PC-3 (cell line): ENCODE results near the gene KCNC1. TPM values are rescaled to one million over a fixed set of nuclear protein-coding genes. Genes with fewer than 3 reads are reported as not detected.

Experiments
- ATAC-seq: fragments of 200-7000 bp; cut with Tn5 transposase; 2 replicates; pipeline ENCODE4 v1.9.1; 2020; ENCODE audit warnings: mild to moderate bottlenecking, moderate library complexity
- BruUV-seq: library from RNA; stranded (reverse); fragments of 400-500 nt; replicated peaks from 2 replicates; lab custom pipeline; 2021; lab: Mats Ljungman, UMichigan
- CTCF ChIA-PET: fragments of 300-600 bp; sonication (Branson Sonifier 250); formaldehyde crosslinking; loops from one replicate; lab custom pipeline; 2022; ENCODE audit warnings: antibody characterized with exemption; lab: Charles Lee
- POLR2A ChIA-PET: fragments of 300-600 bp; sonication (Branson Sonifier 250); formaldehyde crosslinking; loops from one replicate; lab custom pipeline; 2022; ENCODE audit warnings: antibody characterized with exemption; ENCODE audit not compliant: unreplicated experiment; lab: Charles Lee
- DNase-seq: peaks from one replicate; pipeline ENCODE4 v3.0.0-alpha.2; 2015
- H2AFZ ChIP-seq: fragments of 300-600 bp; sonication (generic); 2 replicates; pipeline ENCODE4 v1.6.0; 2016; ENCODE audit warnings: antibody characterized with exemption, low read length
- H3F3A ChIP-seq: fragments of 300-600 bp; sonication (generic); one replicate; pipeline ENCODE4 v1.6.0; 2017; ENCODE audit warnings: antibody characterized with exemption, low read length, control low read depth, mild to moderate bottlenecking; ENCODE audit not compliant: unreplicated experiment
- H3K27ac ChIP-seq: fragments of 300-600 bp; sonication (generic); 2 replicates; pipeline ENCODE4 v1.5.1; 2016; ENCODE audit warnings: mild to moderate bottlenecking, low read length
- H3K27me3 ChIP-seq: fragments of 300-600 bp; sonication (generic); 2 replicates; pipeline ENCODE4 v1.6.1; 2016; ENCODE audit warnings: low read length, mixed read lengths
- H3K36me3 ChIP-seq: fragments of 300-600 bp; sonication (generic); 2 replicates; pipeline ENCODE4 v1.6.1; 2016; ENCODE audit warnings: low read depth, mixed run types, low read length, mixed read lengths
- H3K4me1 ChIP-seq: fragments of 300-600 bp; sonication (generic); 2 replicates; pipeline ENCODE4 v1.5.1; 2016; ENCODE audit warnings: low read length; ENCODE audit not compliant: insufficient read depth
- H3K4me2 ChIP-seq: fragments of 300-600 bp; sonication (generic); 2 replicates; pipeline ENCODE4 v1.6.0; 2016; ENCODE audit warnings: low read length
- H3K4me3 ChIP-seq: fragments of 300-600 bp; sonication (generic); 2 replicates; pipeline ENCODE4 v1.5.1; 2016; ENCODE audit warnings: mild to moderate bottlenecking, low read length, mixed read lengths
- H3K79me2 ChIP-seq: fragments of 300-600 bp; sonication (generic); 2 replicates; pipeline ENCODE4 v1.6.1; 2017; ENCODE audit warnings: low read length, mixed read lengths
- H3K9ac ChIP-seq: fragments of 300-600 bp; sonication (generic); 2 replicates; pipeline ENCODE4 v1.6.0; 2016; ENCODE audit warnings: mild to moderate bottlenecking, low read length
- H3K9me2 ChIP-seq: fragments of 300-600 bp; sonication (generic); replicated peaks from 2 replicates; pipeline ENCODE4 v1.6.1; 2016; ENCODE audit warnings: mixed run types, low read length, mixed read lengths
- H3K9me3 ChIP-seq: fragments of 300-600 bp; sonication (generic); 2 replicates; pipeline ENCODE4 v1.6.1; 2016; ENCODE audit warnings: low read length, mixed read lengths
- H4K20me1 ChIP-seq: fragments of 300-600 bp; sonication (generic); 2 replicates; pipeline ENCODE4 v1.6.1; 2016; ENCODE audit warnings: low read length, mixed read lengths
- EZH2 ChIP-seq: fragments of 300-600 bp; sonication (generic); IDR thresholded peaks from one replicate; pipeline ENCODE4 v1.6.1; 2017; ENCODE audit warnings: antibody characterized with exemption, mild to moderate bottlenecking, low read length; ENCODE audit not compliant: unreplicated experiment
- EZH2phosphoT487 ChIP-seq: fragments of 300-600 bp; sonication (generic); IDR thresholded peaks from 2 replicates; pipeline ENCODE4 v1.6.1; 2018; ENCODE audit warnings: mild to moderate bottlenecking, antibody characterized with exemption, low read length, borderline replicate concordance
- intact Hi-C: fragments of 100-400 bp; cut with micrococcal nuclease; formaldehyde crosslinking; loops from 2 replicates; pipeline ENCODE4 v1.9.0; 2023
- total RNA-seq: library from RNA; depleted of rRNA; stranded (reverse); fragments of >200 nt; gene quantifications from 2 replicates; pipeline ENCODE4 v1.2.3, GENCODE V29; 2014
- TF ChIP-seq, protein P1 (sequence below): fragments of 300-600 bp; sonication (generic); conservative IDR thresholded peaks from 2 replicates; pipeline ENCODE4 v1.5.1; 2017; ENCODE audit warnings: antibody characterized with exemption, low read depth, mild to moderate bottlenecking, low read length

The KCNC1 gene
- total RNA-seq, 1 experiment from 2014 or later, result not detected

DNA sequence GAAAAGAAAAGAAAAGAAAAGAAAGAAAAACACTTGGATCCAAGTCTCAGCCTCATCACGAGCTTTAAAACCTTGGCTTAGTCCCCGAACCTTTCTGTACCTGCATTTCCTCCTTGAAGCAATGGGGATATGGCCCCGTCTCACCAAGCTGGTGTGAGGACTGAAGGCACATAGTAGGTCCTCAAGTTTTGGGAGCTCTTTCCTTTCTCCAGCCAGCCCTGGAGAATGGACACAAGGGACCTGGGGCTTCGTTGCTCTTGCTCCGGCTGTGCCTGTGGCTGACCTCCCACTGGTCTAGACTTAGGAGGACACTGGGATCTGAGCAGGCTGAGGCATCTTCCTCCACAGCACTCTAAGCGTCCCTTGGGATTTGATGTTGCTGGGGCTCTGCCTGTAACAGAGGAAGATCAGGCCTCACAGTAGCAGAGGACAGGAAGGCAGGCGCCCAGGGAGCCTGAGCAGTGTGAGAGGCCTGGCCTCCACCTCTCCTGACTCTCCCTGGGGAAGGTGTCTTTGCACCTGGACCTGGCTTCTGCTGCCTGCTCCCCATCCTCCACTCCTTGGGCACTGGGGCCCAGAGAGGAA is 32.8 kb downstream of the KCNC1 start:
- POLR2A ChIA-PET, result no interaction called here
- BruUV-seq, result no TSS peak
- no peaks in the 10 kb centered on the region for H3K36me3 ChIP-seq
- CTCF ChIA-PET, result no interaction called here
- no peaks in the 10 kb centered on the region for H4K20me1 ChIP-seq
- intact Hi-C loops, result no loop called here
- H3K4me3 ChIP-seq, result no peak overlapping the region
- H3K9ac ChIP-seq, result no peak overlapping the region
- DNase-seq (no peak), ATAC-seq (no peak)
- TF ChIP-seq, protein P1, sequence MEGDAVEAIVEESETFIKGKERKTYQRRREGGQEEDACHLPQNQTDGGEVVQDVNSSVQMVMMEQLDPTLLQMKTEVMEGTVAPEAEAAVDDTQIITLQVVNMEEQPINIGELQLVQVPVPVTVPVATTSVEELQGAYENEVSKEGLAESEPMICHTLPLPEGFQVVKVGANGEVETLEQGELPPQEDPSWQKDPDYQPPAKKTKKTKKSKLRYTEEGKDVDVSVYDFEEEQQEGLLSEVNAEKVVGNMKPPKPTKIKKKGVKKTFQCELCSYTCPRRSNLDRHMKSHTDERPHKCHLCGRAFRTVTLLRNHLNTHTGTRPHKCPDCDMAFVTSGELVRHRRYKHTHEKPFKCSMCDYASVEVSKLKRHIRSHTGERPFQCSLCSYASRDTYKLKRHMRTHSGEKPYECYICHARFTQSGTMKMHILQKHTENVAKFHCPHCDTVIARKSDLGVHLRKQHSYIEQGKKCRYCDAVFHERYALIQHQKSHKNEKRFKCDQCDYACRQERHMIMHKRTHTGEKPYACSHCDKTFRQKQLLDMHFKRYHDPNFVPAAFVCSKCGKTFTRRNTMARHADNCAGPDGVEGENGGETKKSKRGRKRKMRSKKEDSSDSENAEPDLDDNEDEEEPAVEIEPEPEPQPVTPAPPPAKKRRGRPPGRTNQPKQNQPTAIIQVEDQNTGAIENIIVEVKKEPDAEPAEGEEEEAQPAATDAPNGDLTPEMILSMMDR, result no peak
- TF ChIP-seq EZH2phosphoT487, result no peak
- TF ChIP-seq EZH2, result no peak
- H3K27ac ChIP-seq, result no peak overlapping the region
- no peaks in the 10 kb centered on the region for H3K79me2 ChIP-seq
- no peak overlapping the region for H2AFZ ChIP-seq
- no peaks in the 10 kb centered on the region for H3K27me3 ChIP-seq
- H3K9me3 ChIP-seq, result no peaks in the 10 kb centered on the region
- no peaks in the 10 kb centered on the region for H3K9me2 ChIP-seq
- no peak overlapping the region for H3K4me2 ChIP-seq
- no peaks in the 10 kb centered on the region for H3K4me1 ChIP-seq
- no peaks in the 10 kb centered on the region for H3F3A ChIP-seq

DNA sequence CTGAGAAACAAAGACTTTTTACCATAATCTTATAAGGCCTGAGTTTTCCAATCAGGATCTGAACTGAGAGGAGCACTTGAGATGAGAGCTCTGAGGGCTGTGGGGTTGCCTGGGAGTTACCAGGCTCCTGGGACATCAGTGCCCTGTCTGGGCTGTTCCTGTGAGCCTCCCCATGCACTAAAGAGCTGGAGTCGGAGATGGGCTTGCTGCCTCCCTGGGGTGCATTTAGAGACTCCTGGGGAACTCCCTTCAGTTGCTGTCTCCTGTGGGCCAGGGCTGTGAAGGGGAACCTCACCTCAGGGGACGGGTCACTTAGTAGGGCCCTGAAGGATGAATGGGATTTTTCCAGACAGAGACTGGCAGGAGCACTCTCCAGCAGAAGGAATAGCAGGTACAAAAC is 33.3 kb downstream of the KCNC1 start:
- TF ChIP-seq EZH2 (no peak), EZH2phosphoT487 (no peak)
- TF ChIP-seq, protein P1, result no peak
- POLR2A ChIA-PET, result no interaction called here
- Histone ChIP-seq H3K4me3 (no peak overlapping the region), H3K79me2 (no peaks in the 10 kb centered on the region), H4K20me1 (no peaks in the 10 kb centered on the region), H3K27me3 (no peaks in the 10 kb centered on the region), H2AFZ (no peak overlapping the region), H3F3A (no peaks in the 10 kb centered on the region), H3K4me2 (no peak overlapping the region), H3K9me3 (no peaks in the 10 kb centered on the region), H3K27ac (no peak overlapping the region), H3K4me1 (no peaks in the 10 kb centered on the region), H3K9ac (no peak overlapping the region), H3K36me3 (no peaks in the 10 kb centered on the region), H3K9me2 (no peaks in the 10 kb centered on the region)
- BruUV-seq, result no TSS peak
- no peak for ATAC-seq
- intact Hi-C loops, result no loop called here
- no peak for DNase-seq
- CTCF ChIA-PET, result no interaction called here

DNA sequence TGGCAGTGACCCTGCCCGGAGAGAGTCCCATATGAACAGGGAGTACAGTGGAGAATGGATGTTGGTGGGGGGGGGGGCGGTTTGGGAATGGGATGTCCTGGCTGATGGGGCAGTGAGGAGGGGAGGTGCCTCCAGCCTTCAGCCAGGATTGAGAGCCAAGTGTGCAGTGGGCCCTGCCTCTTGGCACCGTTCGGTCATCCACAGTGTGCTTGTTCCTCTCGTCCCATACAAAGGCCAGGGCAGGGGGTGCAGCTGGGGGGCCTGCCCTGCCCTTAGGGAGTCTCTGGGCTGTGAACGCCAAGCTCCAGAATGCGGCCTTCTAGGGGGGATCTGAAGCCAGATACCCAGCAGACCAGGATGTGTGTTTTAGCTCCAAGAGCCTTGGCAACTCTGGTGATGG is 34.0 kb downstream of the KCNC1 start:
- Histone ChIP-seq H3K36me3 (no peaks in the 10 kb centered on the region), H3K27me3 (no peaks in the 10 kb centered on the region), H4K20me1 (no peaks in the 10 kb centered on the region), H3K79me2 (no peaks in the 10 kb centered on the region), H3K27ac (no peak overlapping the region), H3K4me2 (no peak overlapping the region), H2AFZ (no peak overlapping the region), H3K9ac (no peak overlapping the region), H3K9me3 (no peaks in the 10 kb centered on the region), H3K9me2 (no peaks in the 10 kb centered on the region), H3F3A (no peaks in the 10 kb centered on the region), H3K4me3 (no peak overlapping the region), H3K4me1 (no peaks in the 10 kb centered on the region)
- CTCF ChIA-PET, result interaction anchor here (0.5 to 0.8 kb wide), 2 partner anchors 32 to 170 kb away, joined by 3 read pairs; no protein-coding TSS in a partner anchor
- intact Hi-C loops, result no loop called here
- ATAC-seq (no peak), DNase-seq (no peak)
- POLR2A ChIA-PET, result no interaction called here
- no TSS peak for BruUV-seq
- TF ChIP-seq EZH2phosphoT487 (no peak), EZH2 (no peak)
- TF ChIP-seq, protein P1, result no peak
